ENCODE results near the gene SCD.

- peak; percentile 49 to 64 (median 58) for TF ChIP-seq CTCF (IDR thresholded peaks at IDR 0.05)
- no peak for TF ChIP-seq POLR2A (IDR thresholded peaks at IDR 0.05)
Observed at GRCh38 chr10:100303724-100304319, 43.2 kb upstream of the SCD start.

Data from adrenal gland (tissue), 5 donors.